K562 (cell line): Measurements from ENCODE around the gene ATP9B. TPM values are rescaled to one million over a fixed set of nuclear protein-coding genes. Genes with fewer than 3 reads are reported as not detected.

Experiments
- ATAC-seq: fragments of 200-7000 bp; cut with Tn5 transposase; 3 replicates; pipeline ENCODE4 v1.9.1; 2020; ENCODE audit warnings: moderate library complexity
- BruUV-seq: library from RNA; stranded (reverse); fragments of 400-500 nt; replicated peaks from 2 replicates; lab custom pipeline; 2021; lab: Mats Ljungman, UMichigan
- CTCF ChIA-PET: fragments of 300-600 bp; formaldehyde crosslinking; extraction: SDS; loops from one replicate; lab custom pipeline; 2021; ENCODE audit warnings: low intra/inter-chr PET ratio; lab: Yijun Ruan, JAX
- POLR2A ChIA-PET: fragments of 300-600, 350-650 bp; sonication (Branson Sonifier 250); formaldehyde crosslinking; extraction: SDS; loops from one replicate; lab custom pipeline; 2021; ENCODE audit warnings: antibody characterized with exemption, inconsistent platforms; lab: Yijun Ruan, JAX
- DNase-seq, 4 experiments: peaks; one replicate each; pipeline versions ENCODE4 v3.0.0 to v3.0.0-alpha.2; 2011 to 2018; ENCODE audit warnings: low spot score in 3 of 4, mixed read lengths in 3 of 4; ENCODE audit errors: extremely low read depth in 1 of 4
- FAIRE-seq: peaks from 2 replicates; lab custom pipeline; 2011; peaks lifted over from hg19 to GRCh38; lab: Jason Lieb, UNC
- H2AFZ ChIP-seq: 2 replicates; pipeline ENCODE4 v1.6.0; 2011; ENCODE audit warnings: low read depth, low read length, control low read depth, inconsistent platforms
- H3K27ac ChIP-seq: fragments of 200-600 bp; 3 replicates; pipeline ENCODE4 v1.8.0; 2011; ENCODE audit warnings: low read depth, mild to moderate bottlenecking, control low read depth, inconsistent platforms, low read length, moderate library complexity, mixed read lengths; ENCODE audit errors: extremely low read depth
- H3K27me3 ChIP-seq, 2 experiments: fragments of 300-600 bp in 1 of 2; 2 replicates in 1 of 2; 3 replicates in 1 of 2; pipeline versions ENCODE4 v1.6.0 to v1.8.0; 2011; ENCODE audit warnings: inconsistent platforms in 2 of 2, low read length in 2 of 2, mild to moderate bottlenecking in 1 of 2, mixed read lengths in 1 of 2, moderate library complexity in 1 of 2; ENCODE audit not compliant: control insufficient read depth in 2 of 2, insufficient read depth in 2 of 2
- H3K36me3 ChIP-seq: fragments of 300-600 bp; 3 replicates; pipeline ENCODE4 v1.8.0; 2011; ENCODE audit warnings: mild to moderate bottlenecking, low read length, inconsistent platforms; ENCODE audit not compliant: control insufficient read depth, insufficient read depth
- H3K4me1 ChIP-seq, 2 experiments: fragments of 200-600 bp in 1 of 2; replicated peaks in 1 of 2; 2 replicates in 1 of 2; 3 replicates in 1 of 2; pipeline versions ENCODE4 v1.5.1 to v1.8.0; 2011; ENCODE audit warnings: inconsistent platforms in 2 of 2, low read length in 2 of 2, mild to moderate bottlenecking in 1 of 2, mixed read lengths in 1 of 2, moderate library complexity in 1 of 2; ENCODE audit not compliant: control insufficient read depth in 2 of 2, insufficient read depth in 2 of 2
- H3K4me2 ChIP-seq: 2 replicates; pipeline ENCODE4 v1.6.1; 2011; ENCODE audit warnings: low read length, control low read depth, inconsistent platforms, mixed read lengths; ENCODE audit not compliant: insufficient read depth
- H3K4me3 ChIP-seq: fragments of 200-600 bp; sonication (generic), shearing (Covaris generic); 2 replicates; pipeline ENCODE4 v1.5.1; 2016; ENCODE audit warnings: control low read depth, inconsistent platforms
- H3K79me2 ChIP-seq: fragments of 200-600 bp; 3 replicates; pipeline ENCODE4 v1.8.0; 2011; ENCODE audit warnings: low read length, inconsistent platforms; ENCODE audit not compliant: control insufficient read depth, insufficient read depth
- H3K9ac ChIP-seq, 2 experiments: 2 replicates each; pipeline versions ENCODE4 v1.6.0 to v1.6.1; 2011; ENCODE audit warnings: low read depth in 2 of 2, low read length in 2 of 2, control low read depth in 1 of 2, inconsistent platforms in 1 of 2, mild to moderate bottlenecking in 1 of 2, mixed read lengths in 1 of 2; ENCODE audit not compliant: insufficient read depth in 1 of 2
- H3K9me1 ChIP-seq: one replicate; pipeline ENCODE4 v1.6.0; 2011; ENCODE audit warnings: inconsistent platforms, mild to moderate bottlenecking, low read length, moderate library complexity; ENCODE audit not compliant: control insufficient read depth, insufficient read depth
- H3K9me3 ChIP-seq: replicated peaks from 2 replicates; pipeline ENCODE4 v1.5.1; 2011; ENCODE audit warnings: low read depth, low read length, inconsistent platforms; ENCODE audit not compliant: control insufficient read depth, insufficient read depth
- H4K20me1 ChIP-seq: replicated peaks from 2 replicates; pipeline ENCODE4 v1.6.1; 2011; ENCODE audit warnings: low read length, inconsistent platforms, mixed read lengths; ENCODE audit not compliant: control insufficient read depth, insufficient read depth
- KAT7 ChIP-seq: sonication (generic); formaldehyde crosslinking; IDR thresholded peaks from 2 replicates; pipeline ENCODE4 v1.8.0; 2022; ENCODE audit warnings: missing genetic modification reagents, mild to moderate bottlenecking, borderline replicate concordance
- PHF20 ChIP-seq: fragments of 450-650 bp; IDR thresholded peaks from 2 replicates; pipeline ENCODE4 v1.6.1; 2018; ENCODE audit not compliant: partially characterized antibody
- WHSC1 ChIP-seq: IDR thresholded peaks from one replicate; pipeline ENCODE4 v1.6.1; 2012; ENCODE audit warnings: low read length, control low read depth, inconsistent platforms
- WGBS: fragments of 100-300 bp; shearing (Covaris generic); methylation state at CpG from one replicate; pipeline ENCODE4 v1.1.6; 2016; ENCODE audit warnings: low coverage, mixed read lengths; ENCODE audit not compliant: insufficient coverage; ENCODE audit errors: missing lambda C conversion rate; 5-methylcytosine and 5-hydroxymethylcytosine counted together
- in situ Hi-C: fragments of 300-500 bp; cut with MboI; formaldehyde crosslinking; loops from 4 replicates; pipeline ENCODE4 v1.15.0; 2018; ENCODE audit warnings: inconsistent platforms, mixed read lengths
- intact Hi-C: fragments of 100-400 bp; cut with micrococcal nuclease; formaldehyde crosslinking; loops from 2 replicates; pipeline ENCODE4 v1.14.2; 2022
- polyA plus RNA-seq, 8 experiments: library from polyadenylated mRNA; depleted of rRNA in 4 of 8; stranded (reverse) in 5 of 8; unstranded in 3 of 8; fragments of >200 nt; fragmentation: Nextera tagmentation in 2 of 8; fragmentation: Illumina TruSeq in 1 of 8; extraction: Ambion mirVana in 2 of 8; extraction: Trizol in 1 of 8; gene quantifications; 2 replicates each; pipeline versions ENCODE4 v1.2.1 to v1.2.3, GENCODE V29; 2011 to 2014; ENCODE audit warnings: inconsistent platforms in 1 of 8, missing spikeins in 1 of 8
- total RNA-seq, 7 experiments: library from RNA; depleted of rRNA in 6 of 7; stranded (reverse); fragments of >200 nt in 6 of 7; fragmentation: Illumina TruSeq in 2 of 7; extraction: Trizol in 2 of 7; gene quantifications; 2 replicates each; pipeline versions ENCODE4 v1.2.1 to v1.2.3, GENCODE V29; 2011 to 2021; ENCODE audit warnings: low replicate concordance in 1 of 7
- TF ChIP-seq, protein P1 (sequence below), 2 experiments: IDR thresholded peaks; 2 replicates each; pipeline ENCODE4 v1.6.1; 2011; ENCODE audit warnings: borderline replicate concordance in 1 of 2, control low read depth in 1 of 2, low read depth in 1 of 2, low read length in 1 of 2, mild to moderate bottlenecking in 1 of 2, mixed read lengths in 1 of 2, moderate library complexity in 1 of 2; ENCODE audit not compliant: insufficient read depth in 1 of 2, insufficient read length in 1 of 2, poor library complexity in 1 of 2, severe bottlenecking in 1 of 2; ENCODE audit errors: extremely low read depth in 1 of 2

Gene ATP9B
- total and polyA plus RNA-seq, 9 of the 15 experiments (the other 6 are each of a cell fraction or from before 2014, with no cell fraction given) = 0.66 to 13.2 (median 7.9) TPM

DNA sequence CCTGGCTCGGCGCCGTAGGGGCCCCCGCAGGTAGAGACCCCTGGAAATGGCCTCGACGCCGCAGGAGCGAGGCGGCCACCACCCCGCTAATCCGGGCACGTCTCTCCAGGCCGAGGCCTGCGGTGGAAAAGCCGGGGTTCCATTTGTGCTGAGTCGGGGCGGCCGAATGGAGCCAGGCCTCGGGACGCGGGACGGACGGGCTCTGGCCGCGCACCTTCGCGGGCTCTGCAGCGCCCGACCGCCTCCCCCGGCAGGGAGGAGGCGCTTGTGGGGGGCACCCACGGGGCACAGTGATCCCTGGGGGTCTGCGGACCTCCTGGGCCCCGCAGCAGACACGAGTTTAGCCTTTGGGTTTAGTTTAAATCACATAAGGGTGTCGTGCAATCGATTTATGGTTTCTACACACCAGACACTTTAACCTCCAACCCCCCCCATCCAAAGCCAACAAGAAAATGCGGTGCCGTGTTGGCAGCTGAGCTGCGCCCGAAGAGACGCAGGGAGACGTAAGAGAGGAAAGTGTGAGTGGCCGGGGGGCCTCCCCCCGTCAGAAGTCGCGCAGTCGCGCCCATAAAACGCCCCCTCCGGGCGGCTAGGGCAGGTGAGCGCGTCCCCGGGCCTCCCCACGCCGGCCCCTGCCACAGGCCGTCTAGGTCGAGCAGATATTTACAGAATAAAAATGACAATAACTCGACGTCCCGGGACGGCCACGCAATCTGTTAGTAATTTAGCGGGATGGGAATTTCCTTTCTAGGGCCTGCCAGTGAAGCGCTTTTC is 325.5 kb downstream of the ATP9B start (continued):
- TF ChIP-seq, protein P1, sequence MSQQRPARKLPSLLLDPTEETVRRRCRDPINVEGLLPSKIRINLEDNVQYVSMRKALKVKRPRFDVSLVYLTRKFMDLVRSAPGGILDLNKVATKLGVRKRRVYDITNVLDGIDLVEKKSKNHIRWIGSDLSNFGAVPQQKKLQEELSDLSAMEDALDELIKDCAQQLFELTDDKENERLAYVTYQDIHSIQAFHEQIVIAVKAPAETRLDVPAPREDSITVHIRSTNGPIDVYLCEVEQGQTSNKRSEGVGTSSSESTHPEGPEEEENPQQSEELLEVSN (IDR thresholded peaks at IDR 0.05; ENCODE audit: borderline replicate concordance in 1 of 2, extremely low read depth in 1 of 2, insufficient read depth in 1 of 2, insufficient read length in 1 of 2, low read depth in 1 of 2, low read length in 1 of 2, poor library complexity in 1 of 2, severe bottlenecking in 1 of 2) = peak in 1 of 2 experiments; percentile 40
- TF ChIP-seq PHF20 = no peak
- no peak for TF ChIP-seq WHSC1
- TF ChIP-seq, all 486 proteins: peak for 12

DNA sequence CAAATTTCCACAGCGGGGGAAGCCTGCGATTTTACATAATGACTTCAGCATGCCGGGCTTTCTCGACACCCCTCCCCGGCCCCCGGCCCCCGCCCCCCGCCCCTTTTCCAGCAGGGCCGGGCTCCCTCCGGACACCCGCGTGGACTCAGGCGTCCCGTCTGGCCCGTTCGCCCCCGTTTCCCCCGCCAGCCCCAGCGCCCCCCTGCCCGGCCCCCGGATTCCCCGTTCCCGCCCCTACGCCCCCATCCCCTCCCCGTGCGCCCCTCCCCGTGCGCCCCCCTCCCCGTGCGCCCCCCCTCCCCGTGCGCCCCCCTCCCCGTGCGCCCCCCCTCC is 326.1 kb downstream of the ATP9B start:
- ChIA-PET POLR2A (no interaction called here), CTCF (no interaction called here)
- FAIRE-seq (no peak), DNase-seq (no peak), ATAC-seq (no peak)
- no peak overlapping the region for H3K4me3 ChIP-seq
- WGBS = 0% methylated on average over 1 of the region's 34 CpGs
- no peaks in the 10 kb centered on the region for H3K36me3 ChIP-seq
- H3K9me3 ChIP-seq = no peaks in the 10 kb centered on the region
- no peak overlapping the region for H3K27ac ChIP-seq
- H2AFZ ChIP-seq = no peak overlapping the region
- H3K4me2 ChIP-seq = no peak overlapping the region; the same call in 1 of the 2 replicates
- no peaks in the 10 kb centered on the region for H4K20me1 ChIP-seq
- intact Hi-C loops = loop anchor here (5.0 kb wide), 2 partner anchors 112 to 132 kb away; no protein-coding TSS in a partner anchor
- no peaks in the 10 kb centered on the region for H3K9me1 ChIP-seq
- in situ Hi-C loops = no loop called here
- peaks cover 0 to 60% of the 10 kb centered on the region in 2 experiments; a peak in 2 of 5 replicates for H3K4me1 ChIP-seq
- H3K9ac ChIP-seq = no peak overlapping the region
- BruUV-seq = no TSS peak
- H3K79me2 ChIP-seq = no peaks in the 10 kb centered on the region; the same call in 2 of the 3 replicates
- H3K27me3 ChIP-seq = no peaks in the 10 kb centered on the region
- no peak for TF ChIP-seq KAT7 (CRISPR knock-in tag)
- TF ChIP-seq, protein P1 (IDR thresholded peaks at IDR 0.05; ENCODE audit: borderline replicate concordance in 1 of 2, extremely low read depth in 1 of 2, insufficient read depth in 1 of 2, insufficient read length in 1 of 2, low read depth in 1 of 2, low read length in 1 of 2, poor library complexity in 1 of 2, severe bottlenecking in 1 of 2) = peak in 1 of 2 experiments; percentile 29
